ENCODE results near the gene SBK2.

SBK2 gene

GRCh38 chr19:55549500-55550320 is 12.8 kb upstream of the SBK2 start:
- H3K79me2 ChIP-seq (ENCODE audit: insufficient read depth, low read length), result no peaks in the 10 kb centered on the region
- H4K20me1 ChIP-seq (ENCODE audit: low read depth, low read length), result no peaks in the 10 kb centered on the region
- H3K9me2 ChIP-seq (replicated peaks; ENCODE audit: insufficient read depth, low read length), result no peaks in the 10 kb centered on the region
- no peak overlapping the region for H3K9ac ChIP-seq (ENCODE audit: low read length)
- H3K4me3 ChIP-seq (ENCODE audit: insufficient read depth, low read length, poor library complexity, severe bottlenecking), result no peak overlapping the region
- no peaks in the 10 kb centered on the region for H3K27me3 ChIP-seq (ENCODE audit: low read length)
- no peaks in the 10 kb centered on the region for H3K36me3 ChIP-seq (ENCODE audit: low read length)
- H2AFZ ChIP-seq (ENCODE audit: low read depth, low read length, severe bottlenecking), result no peak overlapping the region
- TF ChIP-seq, protein P1, sequence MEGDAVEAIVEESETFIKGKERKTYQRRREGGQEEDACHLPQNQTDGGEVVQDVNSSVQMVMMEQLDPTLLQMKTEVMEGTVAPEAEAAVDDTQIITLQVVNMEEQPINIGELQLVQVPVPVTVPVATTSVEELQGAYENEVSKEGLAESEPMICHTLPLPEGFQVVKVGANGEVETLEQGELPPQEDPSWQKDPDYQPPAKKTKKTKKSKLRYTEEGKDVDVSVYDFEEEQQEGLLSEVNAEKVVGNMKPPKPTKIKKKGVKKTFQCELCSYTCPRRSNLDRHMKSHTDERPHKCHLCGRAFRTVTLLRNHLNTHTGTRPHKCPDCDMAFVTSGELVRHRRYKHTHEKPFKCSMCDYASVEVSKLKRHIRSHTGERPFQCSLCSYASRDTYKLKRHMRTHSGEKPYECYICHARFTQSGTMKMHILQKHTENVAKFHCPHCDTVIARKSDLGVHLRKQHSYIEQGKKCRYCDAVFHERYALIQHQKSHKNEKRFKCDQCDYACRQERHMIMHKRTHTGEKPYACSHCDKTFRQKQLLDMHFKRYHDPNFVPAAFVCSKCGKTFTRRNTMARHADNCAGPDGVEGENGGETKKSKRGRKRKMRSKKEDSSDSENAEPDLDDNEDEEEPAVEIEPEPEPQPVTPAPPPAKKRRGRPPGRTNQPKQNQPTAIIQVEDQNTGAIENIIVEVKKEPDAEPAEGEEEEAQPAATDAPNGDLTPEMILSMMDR (IDR thresholded peaks at IDR 0.05; ENCODE audit: insufficient read depth, low read length, poor library complexity, severe bottlenecking), result no peak
- no peak for TF ChIP-seq EZH2phosphoT487 (conservative IDR thresholded peaks at IDR 0.05; ENCODE audit: low read length)
- H3K27ac ChIP-seq (ENCODE audit: low read depth, low read length), result no peak overlapping the region
- no peaks in the 10 kb centered on the region for H3K9me3 ChIP-seq (ENCODE audit: insufficient read depth, low read length)
- H3F3A ChIP-seq (ENCODE audit: insufficient read depth), result no peaks in the 10 kb centered on the region
- H3K4me2 ChIP-seq (ENCODE audit: low read depth, low read length, poor library complexity, severe bottlenecking), result no peak overlapping the region

DNA sequence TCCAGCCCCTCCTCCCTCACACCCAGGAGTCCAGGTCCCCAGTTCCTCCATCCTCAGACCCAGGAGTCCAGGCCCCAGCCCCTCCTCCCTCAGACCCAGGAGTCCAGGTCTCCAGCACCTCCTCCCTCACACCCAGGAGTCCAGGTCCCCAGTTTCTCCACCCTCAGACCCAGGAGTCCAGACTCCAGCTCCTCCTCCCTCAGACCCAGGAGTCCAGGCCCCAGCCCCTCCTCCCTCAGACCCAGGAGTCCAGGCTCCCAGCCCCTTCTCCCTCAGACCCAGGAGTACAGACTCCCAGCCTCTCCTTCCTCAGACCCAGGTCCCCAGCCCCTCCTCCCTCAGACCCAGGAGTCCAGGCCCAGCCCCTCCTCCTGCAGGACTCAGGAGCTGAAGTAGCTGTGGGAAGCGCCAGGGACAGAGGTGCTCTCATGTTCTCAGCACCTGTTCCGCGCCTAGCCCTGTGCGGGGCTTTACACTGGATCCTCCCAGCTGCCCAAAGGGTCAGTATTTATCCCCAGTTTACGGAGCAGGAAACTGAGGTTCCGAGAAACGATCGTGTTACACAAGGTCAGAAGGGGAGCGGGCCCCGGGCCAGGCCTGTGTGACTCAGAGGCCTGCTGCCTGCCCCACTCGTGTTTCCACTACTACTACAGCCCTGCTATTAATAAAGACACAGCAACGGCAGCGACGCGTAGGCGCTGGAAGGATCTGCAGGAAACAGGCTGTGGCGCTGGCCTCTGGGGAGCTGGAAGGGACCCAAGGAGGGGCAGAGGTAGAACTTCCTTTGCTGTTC is 10.1 kb upstream of the SBK2 start:
- Histone ChIP-seq H3K27ac (ENCODE audit: low read depth, low read length) (no peak overlapping the region), H3F3A (ENCODE audit: insufficient read depth) (no peaks in the 10 kb centered on the region), H3K79me2 (ENCODE audit: insufficient read depth, low read length) (no peaks in the 10 kb centered on the region), H3K9me2 (replicated peaks; ENCODE audit: insufficient read depth, low read length) (no peaks in the 10 kb centered on the region), H3K36me3 (ENCODE audit: low read length) (no peaks in the 10 kb centered on the region), H3K9me3 (ENCODE audit: insufficient read depth, low read length) (no peaks in the 10 kb centered on the region), H3K9ac (ENCODE audit: low read length) (no peak overlapping the region), H4K20me1 (ENCODE audit: low read depth, low read length) (no peaks in the 10 kb centered on the region), H3K4me3 (ENCODE audit: insufficient read depth, low read length, poor library complexity, severe bottlenecking) (no peak overlapping the region), H2AFZ (ENCODE audit: low read depth, low read length, severe bottlenecking) (no peak overlapping the region), H3K27me3 (ENCODE audit: low read length) (no peaks in the 10 kb centered on the region), H3K4me2 (ENCODE audit: low read depth, low read length, poor library complexity, severe bottlenecking) (no peak overlapping the region)
- TF ChIP-seq, protein P1 (IDR thresholded peaks at IDR 0.05; ENCODE audit: insufficient read depth, low read length, poor library complexity, severe bottlenecking), result no peak
- no peak for TF ChIP-seq EZH2phosphoT487 (conservative IDR thresholded peaks at IDR 0.05; ENCODE audit: low read length)

DNA sequence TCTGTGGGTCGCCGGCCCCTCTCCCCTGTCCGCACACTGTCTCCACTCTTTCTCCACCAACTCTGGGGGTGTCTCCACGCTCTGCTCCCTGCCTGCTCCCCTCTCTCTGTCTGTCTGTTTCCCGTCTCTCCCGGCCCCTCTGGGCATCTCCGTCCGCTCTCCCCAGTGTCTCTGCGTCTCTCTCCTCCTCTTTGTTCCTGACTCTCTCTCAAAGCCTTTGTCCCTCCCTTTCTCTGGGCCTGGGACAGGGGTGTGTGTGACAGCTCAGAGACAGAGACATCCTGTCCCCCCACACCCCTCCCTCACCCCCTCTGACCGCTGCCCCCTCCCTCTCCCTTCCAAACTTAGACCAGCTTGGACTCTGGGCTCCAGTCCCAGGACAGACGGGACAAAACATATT is 9.1 kb upstream of the SBK2 start:
- no peak overlapping the region for H3K9ac ChIP-seq (ENCODE audit: low read length)

More for the DNA sequence above, 9.1 kb upstream of the SBK2 start:
- Histone ChIP-seq H3K4me3 (ENCODE audit: insufficient read depth, low read length, poor library complexity, severe bottlenecking) (no peak overlapping the region), H3K27me3 (ENCODE audit: low read length) (no peaks in the 10 kb centered on the region), H4K20me1 (ENCODE audit: low read depth, low read length) (no peaks in the 10 kb centered on the region), H3K79me2 (ENCODE audit: insufficient read depth, low read length) (no peaks in the 10 kb centered on the region), H3K9me2 (replicated peaks; ENCODE audit: insufficient read depth, low read length) (no peaks in the 10 kb centered on the region), H3K36me3 (ENCODE audit: low read length) (no peaks in the 10 kb centered on the region), H3K9me3 (ENCODE audit: insufficient read depth, low read length) (no peaks in the 10 kb centered on the region), H3K27ac (ENCODE audit: low read depth, low read length) (no peak overlapping the region), H3F3A (ENCODE audit: insufficient read depth) (no peaks in the 10 kb centered on the region), H3K4me2 (ENCODE audit: low read depth, low read length, poor library complexity, severe bottlenecking) (no peak overlapping the region), H2AFZ (ENCODE audit: low read depth, low read length, severe bottlenecking) (no peak overlapping the region)
- no peak for TF ChIP-seq EZH2phosphoT487 (conservative IDR thresholded peaks at IDR 0.05; ENCODE audit: low read length)
- TF ChIP-seq, protein P1 (IDR thresholded peaks at IDR 0.05; ENCODE audit: insufficient read depth, low read length, poor library complexity, severe bottlenecking), result no peak
